Naive thymus-derived CD4-positive, alpha-beta T cell (primary cell): ENCODE measurements around the gene ING3. TPM values are rescaled to one million over a fixed set of nuclear protein-coding genes. Genes with fewer than 3 reads are reported as not detected.

Experiments used
- ATAC-seq: fragments of 150-1000 bp; cut with Tn5 transposase; 2 replicates; pipeline ENCODE4 v1.10.0; 2021; ENCODE audit warnings: mild to moderate bottlenecking, moderate library complexity
- CTCF ChIA-PET: fragments of 350-600 bp; sonication (Branson Sonifier 250); formaldehyde crosslinking; loops from one replicate; lab custom pipeline; 2021; ENCODE audit warnings: antibody characterized with exemption; lab: Charles Lee
- POLR2A ChIA-PET: fragments of 350-600 bp; sonication (Branson Sonifier 250); formaldehyde crosslinking; loops from one replicate; lab custom pipeline; 2021; ENCODE audit warnings: antibody characterized with exemption, inconsistent platforms; lab: Charles Lee
- DNase-seq, 9 donors: peaks; one replicate each; pipeline versions ENCODE4 v3.0.0 to v3.0.0-alpha.2; 2020 to 2022; ENCODE audit warnings: mixed read lengths in 1 of 9
- H3K27ac ChIP-seq: one replicate; pipeline ENCODE4 v1.7.0; 2013; ENCODE audit warnings: mild to moderate bottlenecking, low read depth, low read length, moderate library complexity
- H3K27me3 ChIP-seq, 2 donors: one replicate each; pipeline ENCODE4 v1.7.0; 2013; ENCODE audit warnings: low read length in 2 of 2, mild to moderate bottlenecking in 2 of 2, moderate library complexity in 2 of 2; ENCODE audit not compliant: control insufficient read depth in 2 of 2, insufficient read depth in 2 of 2
- H3K36me3 ChIP-seq, 3 experiments: 1 replicate in 2 of 3; 2 replicates in 1 of 3; pipeline ENCODE4 v1.7.0; 2013; ENCODE audit warnings: low read length in 3 of 3, mild to moderate bottlenecking in 3 of 3, moderate library complexity in 1 of 3; ENCODE audit not compliant: insufficient read depth in 3 of 3, control insufficient read depth in 2 of 3
- H3K4me1 ChIP-seq, 2 donors: one replicate each; pipeline ENCODE4 v1.7.0; 2013; ENCODE audit warnings: low read length in 2 of 2, mild to moderate bottlenecking in 2 of 2, moderate library complexity in 1 of 2; ENCODE audit not compliant: control insufficient read depth in 2 of 2, insufficient read depth in 2 of 2
- H3K4me3 ChIP-seq: 2 replicates; pipeline ENCODE4 v1.7.0; 2013; ENCODE audit warnings: mild to moderate bottlenecking, low read length
- H3K9me3 ChIP-seq, 3 experiments: 1 replicate in 2 of 3; 2 replicates in 1 of 3; pipeline ENCODE4 v1.7.0; 2013; ENCODE audit warnings: low read length in 3 of 3; ENCODE audit not compliant: control insufficient read depth in 2 of 3
- H3K27ac Mint-ChIP-seq, 9 donors: one replicate each; pipeline ENCODE4 v1.8.0; 2020 to 2022; ENCODE audit warnings: mixed read lengths in 9 of 9, mild to moderate bottlenecking in 8 of 9, moderate library complexity in 5 of 9, inconsistent platforms in 2 of 9
- H3K27me3 Mint-ChIP-seq, 5 donors: one replicate each; pipeline ENCODE4 v1.8.0; 2021 to 2022; ENCODE audit warnings: mixed read lengths in 5 of 5, mild to moderate bottlenecking in 1 of 5
- H3K36me3 Mint-ChIP-seq, 5 donors: one replicate each; pipeline ENCODE4 v1.8.0; 2020 to 2022; ENCODE audit warnings: mixed read lengths in 5 of 5, mild to moderate bottlenecking in 3 of 5, inconsistent platforms in 1 of 5
- H3K4me1 Mint-ChIP-seq, 7 donors: one replicate each; pipeline ENCODE4 v1.8.0; 2020 to 2022; ENCODE audit warnings: mixed read lengths in 7 of 7, mild to moderate bottlenecking in 3 of 7, inconsistent platforms in 1 of 7
- H3K4me3 Mint-ChIP-seq, 10 donors: one replicate each; pipeline ENCODE4 v1.8.0; 2020 to 2022; ENCODE audit warnings: mild to moderate bottlenecking in 10 of 10, mixed read lengths in 10 of 10, moderate library complexity in 6 of 10, inconsistent platforms in 2 of 10
- H3K9me3 Mint-ChIP-seq, 11 donors: one replicate each; pipeline ENCODE4 v1.8.0; 2020 to 2022; ENCODE audit warnings: mixed read lengths in 11 of 11, mild to moderate bottlenecking in 4 of 11, inconsistent platforms in 1 of 11, moderate library complexity in 1 of 11
- intact Hi-C, 2 donors: fragments of 100-400 bp; cut with micrococcal nuclease; formaldehyde crosslinking; loops; one replicate each; pipeline ENCODE4 v1.15.1; 2023
- polyA plus RNA-seq, 2 donors: library from polyadenylated mRNA; unstranded; fragments of 300-500 nt; fragmentation: Illumina TruSeq; gene quantifications; one replicate each; pipeline ENCODE4 v1.2.3, GENCODE V29; 2021
- total RNA-seq, 6 experiments: library from RNA in 5 of 6; stranded (reverse) in 5 of 6; gene quantifications; 1 replicate in 5 of 6; 2 replicates in 1 of 6; pipeline ENCODE4 v1.2.3 and lab custom pipeline; 2021 to 2026

The ING3 gene
- total and polyA plus RNA-seq, 7 experiments from 2014 or later: 26.4 to 36.1 (median 29.9) TPM

DNA sequence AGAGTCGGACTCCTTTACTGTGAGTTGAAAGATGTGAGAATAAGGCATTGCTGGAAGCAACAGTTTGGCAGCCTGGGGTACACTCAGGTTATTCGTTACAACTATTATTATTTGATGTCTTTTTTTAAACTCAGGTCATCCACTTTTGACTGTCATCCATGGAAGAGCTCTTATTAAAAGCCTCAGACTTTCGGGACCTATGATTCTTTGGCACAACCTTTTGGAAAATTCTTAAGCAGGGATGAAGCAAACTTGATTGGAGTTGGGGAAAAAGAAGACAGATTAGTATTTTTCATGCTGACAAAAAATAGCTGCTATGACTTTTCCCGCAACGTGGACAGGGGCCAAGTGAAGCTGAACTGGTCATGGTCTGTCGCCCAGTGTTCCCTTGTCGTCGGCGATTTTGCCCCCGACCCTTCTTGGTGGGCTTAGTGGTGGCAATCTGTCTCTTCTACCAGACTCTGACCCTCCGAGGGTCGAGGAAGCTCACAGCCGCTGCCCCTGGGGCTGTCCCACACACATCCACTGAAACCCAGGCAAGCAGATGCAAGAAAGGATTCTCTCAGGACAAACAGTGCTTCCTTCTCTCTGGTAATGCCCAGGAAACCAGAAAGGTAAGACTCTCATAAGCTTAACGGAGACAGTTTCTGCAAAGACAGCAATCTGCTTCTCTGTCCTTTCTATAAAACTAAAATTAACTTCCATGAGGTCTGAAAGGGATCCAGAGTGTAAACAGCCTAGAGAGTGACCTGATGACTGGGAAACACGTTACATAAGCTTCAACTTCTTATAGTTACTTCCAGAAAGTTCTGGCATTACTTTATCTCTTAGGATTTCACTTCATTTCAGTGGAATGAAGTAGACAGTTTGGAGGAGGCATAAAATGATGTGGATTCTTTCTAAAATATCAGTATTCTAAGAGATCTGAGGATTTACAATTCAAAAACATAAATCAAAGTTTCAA lies 39.0 kb downstream of the ING3 start:
- peak overlapping the region in 7 of 10 donors; percentile 23 to 83 (median 80) for H3K4me3 Mint-ChIP-seq
- H3K9me3 Mint-ChIP-seq: no peaks in the 10 kb centered on the region

DNA sequence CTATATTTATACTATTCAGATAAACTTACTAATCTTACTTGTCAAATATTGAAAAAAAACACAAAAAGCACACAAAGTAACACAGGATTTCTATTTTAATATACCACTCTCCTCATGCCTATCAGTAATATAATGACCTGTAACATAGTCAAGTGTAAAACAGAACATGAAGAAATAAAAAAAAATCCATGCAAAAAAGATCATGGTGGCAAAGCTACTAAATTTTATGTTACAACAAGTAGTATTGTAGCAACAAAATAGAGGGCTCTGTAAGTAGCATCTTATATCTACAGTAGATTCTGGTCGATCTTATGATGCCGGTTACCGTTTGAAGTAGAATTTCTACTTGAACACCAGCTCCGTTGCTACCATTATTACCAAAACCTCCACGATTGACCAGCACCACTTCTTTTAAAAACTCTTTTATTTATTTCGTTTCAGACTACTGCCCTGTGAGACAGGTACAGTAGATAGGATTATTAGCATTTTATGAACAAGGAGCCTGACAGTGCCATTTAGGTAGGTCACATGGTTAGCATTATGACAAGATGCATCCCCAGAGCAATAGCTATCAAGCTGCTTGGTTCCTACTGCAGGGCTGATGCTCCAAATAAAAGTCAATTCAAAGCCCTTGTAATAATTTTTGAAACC lies 40.0 kb downstream of the ING3 start:
- intact Hi-C loops: no loop called here
- ATAC-seq (no peak), DNase-seq (no peak)
- CTCF ChIA-PET: interaction anchor here (0.7 to 7.2 kb wide), 3 partner anchors 61 to 92 kb away, joined by 3 to 69 read pairs (median 4); no protein-coding TSS in a partner anchor
- Histone ChIP-seq H3K27me3 (peaks cover 14 to 23% of the 10 kb centered on the region in 2 donors), H3K4me3 (no peak overlapping the region), H3K27ac (no peak overlapping the region), H3K36me3 (no peaks in the 10 kb centered on the region), H3K9me3 (no peaks in the 10 kb centered on the region), H3K4me1 (peaks cover 12 to 14% of the 10 kb centered on the region in 2 donors)
- H3K27ac Mint-ChIP-seq: no peak overlapping the region
- H3K9me3 Mint-ChIP-seq: no peaks in the 10 kb centered on the region
- peaks cover 46 to 66% (median 55%) of the 10 kb centered on the region in 5 donors for H3K27me3 Mint-ChIP-seq
- no peak overlapping the region for H3K4me3 Mint-ChIP-seq
- POLR2A ChIA-PET: interaction anchor here (1.3 kb wide), 1 partner anchor 12 kb away, joined by 5 read pairs; no protein-coding TSS in a partner anchor
- no peaks in the 10 kb centered on the region for H3K36me3 Mint-ChIP-seq
- peaks cover 12 to 35% (median 30%) of the 10 kb centered on the region in 7 donors for H3K4me1 Mint-ChIP-seq

More for the DNA sequence above, 39.0 kb downstream of the ING3 start:
- Mint-ChIP-seq H3K4me1 (peaks cover 9 to 25% (median 24%) of the 10 kb centered on the region in 7 donors), H3K27me3 (peaks cover 49 to 68% (median 56%) of the 10 kb centered on the region in 5 donors), H3K36me3 (no peaks in the 10 kb centered on the region), H3K27ac (peak overlapping the region in 1 of 9 donors; percentile 10)
- no peak overlapping the region for H3K27ac ChIP-seq
- H3K27me3 ChIP-seq: peaks cover 14 to 23% of the 10 kb centered on the region in 2 donors
- no peaks in the 10 kb centered on the region for H3K36me3 ChIP-seq
- H3K9me3 ChIP-seq: no peaks in the 10 kb centered on the region
- ChIA-PET POLR2A (interaction anchor here (1.3 kb wide), 1 partner anchor 13 kb away, joined by 5 read pairs; no protein-coding TSS in a partner anchor), CTCF (interaction anchor here (0.7 to 7.2 kb wide), 6 partner anchors 62 to 119 kb away, joined by 3 to 69 read pairs (median 4); no protein-coding TSS in a partner anchor)
- peaks cover 12 to 14% of the 10 kb centered on the region in 2 donors for H3K4me1 ChIP-seq
- intact Hi-C loops: loop anchor here (1.0 to 10.0 kb wide), 6 partner anchors 132 to 1005 kb away; partner anchors contain the start of genes FAM3C (in 1 of the 2) and TSPAN12 (in 1 of the 2)
- no peak overlapping the region for H3K4me3 ChIP-seq
- no peak for ATAC-seq
- DNase-seq: no peak

DNA sequence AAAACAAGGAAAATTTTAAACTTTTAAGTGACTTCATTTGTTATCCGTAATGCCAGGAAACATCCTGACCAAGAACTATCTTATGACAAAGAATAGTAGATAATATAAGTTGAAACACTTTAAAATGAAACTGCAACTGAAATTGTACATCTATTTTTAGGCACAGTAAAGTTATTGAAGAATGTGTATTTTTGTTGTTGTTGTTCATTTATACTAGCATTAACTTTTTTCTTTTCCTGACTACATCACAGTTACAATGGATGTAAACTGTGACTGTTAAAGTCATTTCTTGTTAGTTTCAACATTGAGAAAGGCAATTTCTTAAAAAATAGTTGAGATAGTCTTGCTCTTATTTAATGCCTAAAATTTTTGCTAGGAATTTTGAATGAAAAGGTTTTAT lies 40.6 kb downstream of the ING3 start:
- no peaks in the 10 kb centered on the region for H3K36me3 Mint-ChIP-seq
- Histone ChIP-seq H3K36me3 (no peaks in the 10 kb centered on the region), H3K27me3 (peaks cover 14 to 23% of the 10 kb centered on the region in 2 donors), H3K4me3 (no peak overlapping the region), H3K4me1 (peaks cover 14 to 16% of the 10 kb centered on the region in 2 donors), H3K9me3 (no peaks in the 10 kb centered on the region), H3K27ac (no peak overlapping the region)
- POLR2A ChIA-PET: no interaction called here
- DNase-seq: no peak
- CTCF ChIA-PET: interaction anchor here (7.2 kb wide), 1 partner anchor 92 kb away, joined by 69 read pairs; no protein-coding TSS in a partner anchor
- no peak for ATAC-seq
- intact Hi-C loops: no loop called here
- no peaks in the 10 kb centered on the region for H3K9me3 Mint-ChIP-seq
- H3K27me3 Mint-ChIP-seq: peaks cover 40 to 70% (median 49%) of the 10 kb centered on the region in 5 donors
- no peak overlapping the region for H3K4me3 Mint-ChIP-seq
- H3K4me1 Mint-ChIP-seq: peaks cover 17 to 40% (median 36%) of the 10 kb centered on the region in 7 donors
- no peak overlapping the region for H3K27ac Mint-ChIP-seq

DNA sequence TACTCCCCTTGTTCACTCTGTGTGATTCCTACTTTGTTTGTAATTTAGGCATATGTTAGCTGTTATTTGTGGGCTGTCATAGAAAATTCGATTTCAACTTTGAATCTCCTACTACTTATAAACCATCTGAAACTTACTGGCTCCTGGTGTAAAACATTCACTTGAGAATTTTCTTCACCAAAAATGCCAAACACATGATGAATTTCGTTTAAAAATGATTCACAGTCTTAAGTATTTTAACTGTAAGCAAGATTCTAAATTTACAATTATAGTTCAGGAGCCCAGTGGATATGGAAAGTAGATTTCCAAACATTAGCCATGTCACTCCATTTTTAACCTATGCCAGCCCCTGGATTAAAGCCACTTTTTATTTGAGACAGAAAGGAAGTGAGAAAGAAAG lies 41.0 kb downstream of the ING3 start:
- no peaks in the 10 kb centered on the region for H3K9me3 Mint-ChIP-seq
- Histone ChIP-seq H3K27ac (no peak overlapping the region), H3K27me3 (peaks cover 14 to 23% of the 10 kb centered on the region in 2 donors), H3K4me1 (peaks cover 14 to 19% of the 10 kb centered on the region in 2 donors), H3K4me3 (no peak overlapping the region), H3K9me3 (no peaks in the 10 kb centered on the region), H3K36me3 (no peaks in the 10 kb centered on the region)
- DNase-seq (no peak), ATAC-seq (no peak)
- H3K4me1 Mint-ChIP-seq: peaks cover 19 to 45% (median 40%) of the 10 kb centered on the region in 7 donors
- ChIA-PET POLR2A (no interaction called here), CTCF (interaction anchor here (7.2 kb wide), 1 partner anchor 91 kb away, joined by 69 read pairs; no protein-coding TSS in a partner anchor)
- intact Hi-C loops: no loop called here
- H3K4me3 Mint-ChIP-seq: no peak overlapping the region
- H3K36me3 Mint-ChIP-seq: no peaks in the 10 kb centered on the region
- no peak overlapping the region for H3K27ac Mint-ChIP-seq
- peaks cover 36 to 69% (median 45%) of the 10 kb centered on the region in 5 donors for H3K27me3 Mint-ChIP-seq

DNA sequence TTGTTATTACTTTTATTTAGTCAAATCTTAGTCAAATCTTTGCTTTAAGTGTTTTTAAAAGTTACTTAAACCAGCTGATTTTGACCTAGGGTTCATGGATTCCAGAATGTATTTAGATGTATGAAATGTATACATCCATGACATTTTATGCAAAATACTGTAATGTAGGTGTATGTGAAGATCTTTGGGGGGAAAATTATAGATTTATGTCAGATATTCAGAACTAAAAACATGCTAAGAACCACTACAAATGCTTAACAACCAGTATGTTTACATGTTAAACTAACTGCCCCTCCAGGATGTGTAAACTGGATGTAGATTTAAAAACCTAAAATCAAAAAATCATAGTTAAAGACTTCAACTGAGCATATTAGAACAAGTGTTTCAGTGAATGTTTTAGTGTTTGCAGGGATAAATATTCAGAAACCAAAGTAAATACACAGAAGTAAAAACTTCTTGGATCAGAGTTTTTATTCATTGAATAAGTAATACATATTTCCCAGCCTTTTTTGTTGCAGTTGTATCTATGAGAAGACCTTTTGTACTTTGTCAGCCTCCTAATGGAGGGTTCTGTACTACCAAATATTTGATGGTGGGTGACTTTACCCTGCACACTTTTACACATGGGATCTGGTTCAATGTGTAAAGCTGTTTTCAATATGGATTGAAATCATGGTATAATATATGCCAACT lies 41.8 kb downstream of the ING3 start:
- DNase-seq (no peak), ATAC-seq (no peak)
- Histone ChIP-seq H3K9me3 (no peaks in the 10 kb centered on the region), H3K4me3 (no peak overlapping the region), H3K36me3 (no peaks in the 10 kb centered on the region), H3K27ac (no peak overlapping the region), H3K27me3 (peaks cover 14 to 23% of the 10 kb centered on the region in 2 donors), H3K4me1 (peaks cover 14 to 26% of the 10 kb centered on the region in 2 donors)
- Mint-ChIP-seq H3K9me3 (no peaks in the 10 kb centered on the region), H3K27ac (no peak overlapping the region), H3K4me3 (no peak overlapping the region), H3K4me1 (peaks cover 23 to 53% (median 48%) of the 10 kb centered on the region in 7 donors), H3K27me3 (peaks cover 31 to 72% (median 37%) of the 10 kb centered on the region in 5 donors), H3K36me3 (no peaks in the 10 kb centered on the region)
- ChIA-PET CTCF (no interaction called here), POLR2A (no interaction called here)
- intact Hi-C loops: no loop called here
